ENCODE measurements around the gene USP38. TPM values are rescaled to one million over a fixed set of nuclear protein-coding genes. Genes with fewer than 3 reads are reported as not detected.
"Not testable (repeated sequence)": the region's sequence is repeated elsewhere in the genome, so short reads cannot be mapped to it uniquely, and the experiment has no call there.

The USP38 gene
- total RNA-seq, 1 donor from 2014 or later, result 18.9 TPM

- TF ChIP-seq CTCF (IDR thresholded peaks at IDR 0.05), result no peak
- peaks cover under 1% of the 10 kb centered on the region for H3K36me3 Mint-ChIP-seq (ENCODE audit: low read depth)
- DNase-seq (ENCODE audit: low spot score), result no peak
- no peaks in the 10 kb centered on the region for H3K27me3 Mint-ChIP-seq (ENCODE audit: low read depth)
- no peak overlapping the region for H3K27ac Mint-ChIP-seq (ENCODE audit: unreplicated experiment)
- no peak overlapping the region for H3K4me3 Mint-ChIP-seq (ENCODE audit: unreplicated experiment)
- no peaks in the 10 kb centered on the region for H3K4me1 Mint-ChIP-seq (ENCODE audit: low read depth)
- no peaks in the 10 kb centered on the region for H3K9me3 Mint-ChIP-seq (ENCODE audit: low read depth)
Observed at GRCh38 chr4:143230683-143231082, 46.0 kb downstream of the USP38 start.

GRCh38 chr4:143232277-143232676 lies 47.6 kb downstream of the USP38 start:
- no peak overlapping the region for H3K27ac Mint-ChIP-seq (ENCODE audit: unreplicated experiment)
- H3K36me3 Mint-ChIP-seq (ENCODE audit: low read depth), result no peaks in the 10 kb centered on the region
- DNase-seq (ENCODE audit: low spot score), result no peak
- no peaks in the 10 kb centered on the region for H3K4me1 Mint-ChIP-seq (ENCODE audit: low read depth)
- no peak for TF ChIP-seq CTCF (IDR thresholded peaks at IDR 0.05)
- no peaks in the 10 kb centered on the region for H3K9me3 Mint-ChIP-seq (ENCODE audit: low read depth)
- H3K27me3 Mint-ChIP-seq (ENCODE audit: low read depth), result no peaks in the 10 kb centered on the region
- no peak overlapping the region for H3K4me3 Mint-ChIP-seq (ENCODE audit: unreplicated experiment)

- H3K27ac Mint-ChIP-seq (ENCODE audit: unreplicated experiment), result no peak overlapping the region
- H3K27me3 Mint-ChIP-seq (ENCODE audit: low read depth), result no peaks in the 10 kb centered on the region
- H3K9me3 Mint-ChIP-seq (ENCODE audit: low read depth), result no peaks in the 10 kb centered on the region
- H3K4me1 Mint-ChIP-seq (ENCODE audit: low read depth), result no peaks in the 10 kb centered on the region
- DNase-seq (ENCODE audit: low spot score), result no peak
- H3K36me3 Mint-ChIP-seq (ENCODE audit: low read depth), result no peaks in the 10 kb centered on the region
- H3K4me3 Mint-ChIP-seq (ENCODE audit: unreplicated experiment), result no peak overlapping the region
- TF ChIP-seq CTCF (IDR thresholded peaks at IDR 0.05), result no peak
Observed at GRCh38 chr4:143234153-143234552, 49.4 kb downstream of the USP38 start.

GRCh38 chr4:143237195-143237594 lies 52.5 kb downstream of the USP38 start:
- not testable (repeated sequence) for H3K4me3 Mint-ChIP-seq (ENCODE audit: unreplicated experiment); H3K36me3 Mint-ChIP-seq (ENCODE audit: low read depth); H3K27me3 Mint-ChIP-seq (ENCODE audit: low read depth); H3K4me1 Mint-ChIP-seq (ENCODE audit: low read depth); H3K9me3 Mint-ChIP-seq (ENCODE audit: low read depth); DNase-seq (ENCODE audit: low spot score); H3K27ac Mint-ChIP-seq (ENCODE audit: unreplicated experiment)

GRCh38 chr4:143240939-143241679 lies 56.4 kb downstream of the USP38 start:
- Mint-ChIP-seq H3K36me3 (ENCODE audit: low read depth) (no peaks in the 10 kb centered on the region), H3K27ac (ENCODE audit: unreplicated experiment) (no peak overlapping the region), H3K4me3 (ENCODE audit: unreplicated experiment) (no peak overlapping the region), H3K27me3 (ENCODE audit: low read depth) (no peaks in the 10 kb centered on the region), H3K4me1 (ENCODE audit: low read depth) (peaks cover 3% of the 10 kb centered on the region), H3K9me3 (ENCODE audit: low read depth) (no peaks in the 10 kb centered on the region)
- no peak for TF ChIP-seq CTCF (IDR thresholded peaks at IDR 0.05)
- no peak for DNase-seq (ENCODE audit: low spot score)

GRCh38 chr4:143241892-143242291 lies 57.2 kb downstream of the USP38 start:
- no peak for DNase-seq (ENCODE audit: low spot score)
- Mint-ChIP-seq H3K36me3 (ENCODE audit: low read depth) (no peaks in the 10 kb centered on the region), H3K27me3 (ENCODE audit: low read depth) (no peaks in the 10 kb centered on the region), H3K4me1 (ENCODE audit: low read depth) (peaks cover 3% of the 10 kb centered on the region), H3K9me3 (ENCODE audit: low read depth) (no peaks in the 10 kb centered on the region), H3K27ac (ENCODE audit: unreplicated experiment) (peak overlapping the region; percentile 71), H3K4me3 (ENCODE audit: unreplicated experiment) (no peak overlapping the region)
- TF ChIP-seq CTCF (IDR thresholded peaks at IDR 0.05), result no peak
